Muscle of arm (tissue), 12 donors: ENCODE data around the gene CHRM4. TPM values are rescaled to one million over a fixed set of nuclear protein-coding genes. Genes with fewer than 3 reads are reported as not detected.
"Not testable (repeated sequence)": the region's sequence is repeated elsewhere in the genome, so short reads cannot be mapped to it uniquely, and the experiment has no call there.

ENCODE experiments used
- DNase-seq: peaks from one replicate; pipeline ENCODE4 v3.0.0-alpha.2; 2013
- polyA plus RNA-seq, 12 donors: library from polyadenylated mRNA; unstranded; fragments of 120-200 nt; gene quantifications; one replicate each; pipeline ENCODE4 v1.2.1, GENCODE V29; 2013; ENCODE audit not compliant: insufficient read length in 12 of 12

CHRM4 gene
- polyA plus RNA-seq, 12 donors = 0.10 to 0.11 TPM; not detected in 10

- no peak for DNase-seq
These were observed 9.5 kb downstream of the CHRM4 start for GRCh38 chr11:46381819-46382645.

- no peak for DNase-seq
These were observed 10.3 kb downstream of the CHRM4 start, which contains the start of gene MDK for GRCh38 chr11:46381048-46381818. Gene MDK, plus strand, starts transcription at chr11:46381669. Its CDS starts 389 bp downstream, at chr11:46382058.

DNA sequence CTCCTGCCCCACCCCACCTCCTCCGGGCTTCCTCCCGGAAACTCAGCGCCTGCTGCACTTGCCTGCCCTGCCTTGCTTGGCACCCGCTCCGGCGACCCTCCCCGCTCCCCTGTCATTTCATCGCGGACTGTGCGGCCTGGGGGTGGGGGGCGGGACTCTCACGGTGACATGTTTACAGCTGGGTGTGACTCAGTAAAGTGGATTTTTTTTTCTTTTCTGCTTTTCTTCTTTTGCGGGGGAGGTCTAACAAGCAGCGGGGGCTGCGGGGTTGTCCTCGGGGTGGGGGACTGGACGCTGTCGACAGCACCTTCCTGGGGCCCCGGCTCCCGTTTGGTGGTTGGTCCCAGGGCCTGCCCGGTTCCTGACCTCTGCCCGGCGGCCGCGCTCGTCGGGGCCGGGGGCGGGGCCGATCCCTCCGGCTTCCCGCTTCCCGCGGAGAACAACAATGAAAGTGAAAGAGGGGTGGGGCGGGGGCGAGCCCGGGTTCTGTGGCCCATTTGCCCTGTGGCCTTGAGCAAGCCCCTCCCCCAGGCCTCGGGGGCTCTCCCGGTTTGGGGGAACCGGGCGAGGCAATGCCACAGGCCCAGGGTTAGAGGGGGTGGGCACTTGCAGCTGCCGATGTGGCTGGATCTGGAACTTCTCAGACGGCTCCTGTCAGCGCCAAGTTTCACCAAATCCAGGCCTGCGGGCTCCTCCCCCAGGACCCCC is 11.1 kb downstream of the CHRM4 start:
- DNase-seq = no peak

- DNase-seq = not testable (repeated sequence)
These were observed 11.9 kb downstream of the CHRM4 start for GRCh38 chr11:46379482-46380293.

DNA sequence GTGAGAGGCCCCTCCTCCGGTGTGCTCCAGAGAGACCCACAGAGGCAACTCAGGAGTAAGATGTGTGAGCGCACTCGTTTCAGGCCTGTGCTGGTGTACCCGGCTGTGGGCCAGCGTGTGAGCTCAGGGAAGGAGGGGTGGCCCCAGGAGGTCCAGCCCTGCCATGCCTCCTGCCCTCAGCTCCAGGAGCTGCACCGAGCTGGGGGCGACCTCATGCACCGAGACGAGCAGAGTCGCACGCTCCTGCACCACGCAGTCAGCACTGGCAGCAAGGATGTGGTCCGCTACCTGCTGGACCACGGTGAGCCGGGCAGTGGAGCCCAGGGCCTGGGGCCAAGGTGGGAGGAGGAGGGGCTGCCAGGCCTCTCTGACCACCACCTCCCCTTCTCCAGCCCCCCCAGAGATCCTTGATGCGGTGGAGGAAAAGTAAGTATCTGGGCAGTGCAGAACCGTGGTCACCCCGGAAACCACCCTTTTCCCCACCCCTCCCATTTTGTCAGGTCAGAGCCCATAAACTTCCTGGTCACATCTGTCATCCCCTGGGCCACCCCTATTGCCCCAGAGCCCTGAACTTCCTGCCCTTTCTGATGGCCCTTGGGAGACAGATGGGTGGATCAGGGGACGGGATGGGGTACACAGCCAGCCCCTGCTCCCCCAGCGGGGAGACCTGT is 12.6 kb downstream of the CHRM4 start:
- no peak for DNase-seq

DNA sequence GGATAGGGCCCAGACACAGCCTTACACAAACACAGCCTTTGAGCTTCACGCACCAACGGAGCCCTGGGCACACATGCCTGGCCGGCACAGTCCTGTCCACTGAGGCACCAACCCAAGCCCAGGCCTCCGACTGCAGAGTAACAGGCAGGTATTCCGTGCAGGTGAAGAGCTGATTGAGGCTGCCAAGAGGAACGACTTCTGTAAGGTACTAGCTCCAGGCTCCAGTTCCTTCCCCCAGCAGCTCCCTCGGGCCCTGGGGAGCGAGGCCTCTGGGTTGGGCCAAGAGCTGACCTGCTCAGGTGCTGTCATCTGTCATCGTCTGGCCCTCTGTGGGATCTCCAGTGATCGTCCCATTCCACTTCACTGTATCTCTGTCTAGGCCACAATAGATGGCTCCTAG is 13.3 kb downstream of the CHRM4 start:
- no peak for DNase-seq

DNA sequence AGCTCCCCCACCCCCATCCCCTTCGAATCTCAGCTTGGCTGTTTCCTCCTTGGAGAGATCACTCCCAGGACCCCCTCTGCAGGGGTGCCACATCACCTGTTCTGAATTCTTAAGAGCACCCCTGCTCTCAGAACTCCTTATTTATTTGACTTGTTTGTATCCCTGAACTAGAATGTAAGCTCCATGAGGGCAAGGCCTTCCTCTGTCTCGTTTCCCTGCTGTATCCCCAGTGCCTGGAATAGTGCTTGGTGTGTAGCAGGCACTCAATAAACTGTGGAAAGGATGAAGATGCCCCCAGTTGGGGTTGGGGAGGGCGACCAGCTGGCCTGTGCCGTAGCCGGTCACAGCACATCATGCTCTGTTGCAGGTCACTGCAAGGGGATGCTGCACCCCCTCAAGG is 13.7 kb downstream of the CHRM4 start:
- no peak for DNase-seq

- DNase-seq = no peak
These were observed 14.3 kb downstream of the CHRM4 start for GRCh38 chr11:46377290-46377689.

GRCh38 chr11:46376258-46377050 is 15.1 kb downstream of the CHRM4 start:
- no peak for DNase-seq

DNA sequence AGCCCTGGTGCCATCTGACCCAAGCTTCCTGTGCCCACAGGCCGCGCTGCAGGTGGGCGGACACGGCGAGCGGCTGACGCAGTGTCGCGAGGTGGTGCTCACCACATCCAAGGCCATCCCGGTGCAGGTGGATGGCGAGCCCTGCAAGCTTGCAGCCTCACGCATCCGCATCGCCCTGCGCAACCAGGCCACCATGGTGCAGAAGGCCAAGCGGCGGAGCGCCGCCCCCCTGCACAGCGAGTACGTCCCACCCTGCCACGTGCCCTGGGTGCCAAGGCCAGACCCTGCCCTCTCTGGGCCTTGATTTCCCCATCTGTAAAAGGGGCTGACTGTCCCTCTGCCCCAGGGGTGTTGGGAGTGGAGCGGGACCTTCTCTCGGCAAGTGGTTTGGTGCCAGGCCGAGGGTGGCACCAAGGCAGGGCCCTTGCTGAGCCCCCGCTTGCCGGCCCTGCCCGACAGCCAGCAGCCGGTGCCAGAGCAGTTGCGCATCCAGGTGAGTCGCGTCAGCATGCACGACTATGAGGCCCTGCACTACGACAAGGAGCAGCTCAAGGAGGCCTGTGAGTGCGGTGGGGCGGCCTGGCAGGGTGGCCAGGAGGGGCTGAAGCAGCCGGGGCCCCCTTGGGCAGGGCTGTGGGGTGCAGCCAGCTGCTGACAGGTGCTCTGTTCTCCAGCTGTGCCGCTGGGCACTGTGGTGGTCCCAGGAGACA is 16.0 kb downstream of the CHRM4 start:
- no peak for DNase-seq

DNA sequence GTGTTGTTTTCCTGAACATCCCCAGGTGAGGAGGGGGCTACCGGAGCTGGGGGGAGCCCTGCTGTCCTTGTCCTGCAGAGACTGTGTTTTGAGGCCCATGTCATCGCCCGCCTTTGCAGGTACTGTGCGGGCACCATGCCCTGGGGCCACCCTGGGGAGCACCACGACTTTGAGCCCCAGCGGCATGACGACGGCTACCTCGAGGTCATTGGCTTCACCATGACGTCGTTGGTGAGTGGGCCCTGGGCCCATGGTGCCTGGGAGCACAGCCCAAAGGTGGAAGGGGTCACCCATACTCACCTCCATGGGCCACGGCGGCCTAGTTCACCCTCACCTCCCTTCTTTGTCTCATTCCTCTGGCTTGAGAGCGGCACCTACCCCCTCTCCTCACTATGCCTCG is 16.8 kb downstream of the CHRM4 start:
- no peak for DNase-seq

- DNase-seq = no peak
These were observed 17.5 kb downstream of the CHRM4 start for GRCh38 chr11:46373787-46374740.

- not testable (repeated sequence) for DNase-seq
These were observed 19.1 kb downstream of the CHRM4 start for GRCh38 chr11:46372501-46372900.

GRCh38 chr11:46372086-46372485 is 19.5 kb downstream of the CHRM4 start:
- DNase-seq = no peak

DNA sequence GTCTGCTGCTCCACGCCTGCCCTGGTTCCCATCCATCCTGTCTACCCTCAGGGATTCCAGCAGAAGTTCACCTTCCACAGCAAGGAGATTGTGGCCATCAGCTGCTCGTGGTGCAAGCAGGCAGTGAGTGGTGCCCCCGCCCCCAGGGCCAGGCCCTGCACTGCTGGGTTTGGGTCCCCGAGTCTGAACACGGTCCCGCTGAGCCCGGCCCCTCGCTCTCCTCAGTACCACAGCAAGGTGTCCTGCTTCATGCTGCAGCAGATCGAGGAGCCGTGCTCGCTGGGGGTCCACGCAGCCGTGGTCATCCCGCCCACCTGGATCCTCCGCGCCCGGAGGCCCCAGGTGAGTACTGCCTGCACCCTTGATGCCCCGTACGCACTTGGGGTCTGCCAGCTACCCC is 20.3 kb downstream of the CHRM4 start:
- not testable (repeated sequence) for DNase-seq

DNA sequence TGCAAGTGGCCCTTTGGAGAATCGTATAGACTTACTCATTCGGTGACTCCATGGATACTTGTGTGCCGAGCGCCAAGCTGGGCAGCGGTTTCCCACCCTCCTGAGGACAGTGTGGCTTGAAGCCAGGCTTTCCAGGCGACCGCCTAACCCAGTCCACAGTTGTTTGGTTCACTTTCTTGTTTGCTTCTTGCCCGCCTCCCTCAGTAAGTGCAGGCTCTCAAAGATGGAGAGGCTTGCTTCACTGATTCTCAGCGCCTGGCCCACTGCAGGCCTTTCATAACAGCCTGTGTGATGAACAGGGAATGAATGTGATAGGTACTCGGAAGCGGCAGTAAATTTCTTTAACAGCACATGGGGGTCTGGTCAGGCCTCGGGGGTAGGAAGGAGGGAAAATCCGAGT is 21.3 kb downstream of the CHRM4 start:
- DNase-seq = no peak

- no peak for DNase-seq
These were observed 22.0 kb downstream of the CHRM4 start for GRCh38 chr11:46369458-46370152.

DNA sequence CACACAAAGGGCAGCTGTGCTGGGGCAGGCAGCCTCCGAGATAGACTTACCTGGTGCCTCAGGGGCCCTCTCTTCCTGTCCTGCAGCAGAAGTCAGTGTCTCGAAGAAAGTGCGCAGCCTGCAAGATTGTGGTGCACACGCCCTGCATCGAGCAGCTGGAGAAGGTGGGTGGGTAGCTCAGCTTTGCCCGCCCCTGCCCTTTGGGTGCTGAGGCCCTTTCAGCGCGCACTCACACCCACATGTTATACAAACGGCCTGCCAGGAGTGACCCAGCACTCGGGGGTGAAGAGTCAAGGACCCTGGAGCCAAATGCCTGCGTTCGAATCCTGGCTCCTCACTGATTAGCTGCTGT is 23.7 kb downstream of the CHRM4 start:
- no peak for DNase-seq
